H9 (cell line): ENCODE results near the gene PLCD3. TPM values are rescaled to one million over a fixed set of nuclear protein-coding genes. Genes with fewer than 3 reads are reported as not detected.

Source experiments
- DNase-seq: peaks from one replicate; pipeline ENCODE4 v3.0.0-alpha.2; 2017
- H2AFZ ChIP-seq: one replicate; pipeline ENCODE4 v1.6.1; 2013; ENCODE audit warnings: mild to moderate bottlenecking, low read length, control low read depth, moderate library complexity
- H2AK5ac ChIP-seq: 2 replicates; pipeline ENCODE4 v1.6.1; 2013; ENCODE audit warnings: low read length, control low read depth, mixed read lengths; ENCODE audit not compliant: insufficient read length
- H2BK120ac ChIP-seq: one replicate; pipeline ENCODE4 v1.6.1; 2013; ENCODE audit warnings: low read depth, mild to moderate bottlenecking, low read length, control low read depth, inconsistent platforms; ENCODE audit not compliant: poor library complexity, severe bottlenecking
- H2BK12ac ChIP-seq: 2 replicates; pipeline ENCODE4 v1.6.1; 2013; ENCODE audit warnings: low read length, control low read depth, mixed read lengths, low read depth; ENCODE audit not compliant: insufficient read length
- H2BK15ac ChIP-seq: 2 replicates; pipeline ENCODE4 v1.6.1; 2013; ENCODE audit warnings: low read depth, low read length, control low read depth
- H2BK20ac ChIP-seq: one replicate; pipeline ENCODE4 v1.6.1; 2013; ENCODE audit warnings: low read depth, mild to moderate bottlenecking, low read length, control low read depth, inconsistent platforms; ENCODE audit not compliant: poor library complexity, severe bottlenecking
- H2BK5ac ChIP-seq: 2 replicates; pipeline ENCODE4 v1.6.1; 2013; ENCODE audit warnings: low read length, control low read depth, mixed read lengths; ENCODE audit not compliant: insufficient read length
- H3K14ac ChIP-seq: 2 replicates; pipeline ENCODE4 v1.6.1; 2013; ENCODE audit warnings: low read length, control low read depth; ENCODE audit not compliant: insufficient read depth
- H3K18ac ChIP-seq: 2 replicates; pipeline ENCODE4 v1.6.1; 2013; ENCODE audit warnings: low read depth, mild to moderate bottlenecking, mixed read lengths, low read length, control low read depth; ENCODE audit not compliant: insufficient read length
- H3K23ac ChIP-seq: 2 replicates; pipeline ENCODE4 v1.6.1; 2013; ENCODE audit warnings: low read length, control low read depth, mixed read lengths, low read depth; ENCODE audit not compliant: insufficient read length
- H3K23me2 ChIP-seq: 2 replicates; pipeline ENCODE4 v1.6.1; 2013; ENCODE audit warnings: low read depth, mild to moderate bottlenecking, mixed read lengths, low read length, control low read depth; ENCODE audit not compliant: insufficient read length, poor library complexity, severe bottlenecking
- H3K27ac ChIP-seq: 2 replicates; pipeline ENCODE4 v1.5.1; 2013; ENCODE audit warnings: low read length, control low read depth, mixed read lengths, low read depth; ENCODE audit not compliant: insufficient read length
- H3K27me3 ChIP-seq: 2 replicates; pipeline ENCODE4 v1.6.1; 2013; ENCODE audit warnings: low read length, control low read depth, inconsistent platforms; ENCODE audit not compliant: insufficient read depth
- H3K4ac ChIP-seq: 2 replicates; pipeline ENCODE4 v1.6.1; 2013; ENCODE audit warnings: low read depth, mild to moderate bottlenecking, control low read depth, inconsistent platforms, low read length, moderate library complexity
- H3K4me1 ChIP-seq: 2 replicates; pipeline ENCODE4 v1.6.1; 2013; ENCODE audit warnings: low read length, control low read depth, inconsistent platforms; ENCODE audit not compliant: insufficient read depth
- H3K4me2 ChIP-seq: 2 replicates; pipeline ENCODE4 v1.6.1; 2013; ENCODE audit warnings: low read length, control low read depth, mixed read lengths; ENCODE audit not compliant: insufficient read length, insufficient read depth
- H3K56ac ChIP-seq: 2 replicates; pipeline ENCODE4 v1.6.1; 2013; ENCODE audit warnings: low read depth, mild to moderate bottlenecking, mixed read lengths, low read length, control low read depth; ENCODE audit not compliant: insufficient read length
- H3K79me1 ChIP-seq: 2 replicates; pipeline ENCODE4 v1.6.1; 2013; ENCODE audit warnings: low read depth, mild to moderate bottlenecking, moderate library complexity, low read length, control low read depth, inconsistent platforms; ENCODE audit not compliant: insufficient read depth, poor library complexity, severe bottlenecking
- H3K79me2 ChIP-seq: 2 replicates; pipeline ENCODE4 v1.6.1; 2013; ENCODE audit warnings: low read length, control low read depth, inconsistent platforms; ENCODE audit not compliant: insufficient read depth
- H3K9ac ChIP-seq: 2 replicates; pipeline ENCODE4 v1.6.1; 2013; ENCODE audit warnings: low read length, control low read depth, mixed read lengths; ENCODE audit not compliant: insufficient read length; ENCODE audit errors: extremely low read depth
- H3K9me3 ChIP-seq: one replicate; pipeline ENCODE4 v1.6.1; 2013; ENCODE audit warnings: low read depth, low read length, inconsistent platforms; ENCODE audit not compliant: control insufficient read depth
- H3T11ph ChIP-seq: one replicate; pipeline ENCODE4 v1.6.1; 2013; ENCODE audit warnings: mild to moderate bottlenecking, low read length, control low read depth, inconsistent platforms
- H4K20me1 ChIP-seq: one replicate; pipeline ENCODE4 v1.6.1; 2013; ENCODE audit not compliant: control insufficient read depth, insufficient read length, insufficient read depth
- H4K5ac ChIP-seq: 2 replicates; pipeline ENCODE4 v1.6.1; 2013; ENCODE audit warnings: low read depth, mild to moderate bottlenecking, mixed read lengths, low read length, control low read depth; ENCODE audit not compliant: insufficient read length
- H4K8ac ChIP-seq: replicated peaks from 2 replicates; pipeline ENCODE4 v1.6.1; 2013; ENCODE audit warnings: low read length, control low read depth, mixed read lengths, low read depth; ENCODE audit not compliant: insufficient read length
- H4K91ac ChIP-seq: 2 replicates; pipeline ENCODE4 v1.6.1; 2013; ENCODE audit warnings: low read depth, mild to moderate bottlenecking, moderate library complexity, mixed read lengths, low read length, control low read depth; ENCODE audit not compliant: insufficient read length
- H3K27ac Mint-ChIP-seq, 3 experiments: 2 replicates in 2 of 3; 3 replicates in 1 of 3; pipeline ENCODE4 v1.8.0; 2020 to 2021; ENCODE audit warnings: mixed read lengths in 3 of 3, mild to moderate bottlenecking in 1 of 3, moderate library complexity in 1 of 3
- H3K27me3 Mint-ChIP-seq: 2 replicates; pipeline ENCODE4 v1.8.0; 2021; ENCODE audit warnings: low read depth, mild to moderate bottlenecking, moderate library complexity, mixed read lengths
- H3K36me3 Mint-ChIP-seq, 3 experiments: 2 replicates in 2 of 3; 3 replicates in 1 of 3; pipeline ENCODE4 v1.8.0; 2020 to 2021; ENCODE audit warnings: low read depth in 3 of 3, mixed read lengths in 3 of 3; ENCODE audit not compliant: insufficient read depth in 1 of 3
- H3K4me1 Mint-ChIP-seq, 2 experiments: 2 replicates each; pipeline ENCODE4 v1.8.0; 2020; ENCODE audit warnings: mixed read lengths in 2 of 2
- H3K4me3 Mint-ChIP-seq, 2 experiments: 2 replicates in 1 of 2; 3 replicates in 1 of 2; pipeline ENCODE4 v1.8.0; 2020 to 2021; ENCODE audit warnings: mild to moderate bottlenecking in 2 of 2, mixed read lengths in 2 of 2, moderate library complexity in 1 of 2
- H3K9me3 Mint-ChIP-seq, 2 experiments: 2 replicates in 1 of 2; 3 replicates in 1 of 2; pipeline ENCODE4 v1.8.0; 2020; ENCODE audit warnings: mild to moderate bottlenecking in 2 of 2, mixed read lengths in 2 of 2, moderate library complexity in 1 of 2
- WGBS: extraction: QIAGEN DNeasy Blood & Tissue Kit; methylation state at CpG from one replicate; pipeline ENCODE4 v1.1.7; 2013; ENCODE audit warnings: missing lambda C conversion rate, low lambda C conversion rate, mixed read lengths; ENCODE audit not compliant: insufficient read length; ENCODE audit errors: extremely low coverage; 5-methylcytosine and 5-hydroxymethylcytosine counted together
- total RNA-seq: library from RNA; stranded (reverse); gene quantifications from 2 replicates; pipeline ENCODE4 v1.2.1, GENCODE V29; 2021
- TF ChIP-seq, protein P1 (sequence below): fragments of 200-600 bp; sonication (generic); conservative IDR thresholded peaks from 3 replicates; pipeline ENCODE4 v1.8.0; 2021; ENCODE audit warnings: antibody characterized with exemption, mild to moderate bottlenecking

PLCD3 gene
- total RNA-seq, 1 experiment from 2014 or later, result 41.6 TPM

DNA sequence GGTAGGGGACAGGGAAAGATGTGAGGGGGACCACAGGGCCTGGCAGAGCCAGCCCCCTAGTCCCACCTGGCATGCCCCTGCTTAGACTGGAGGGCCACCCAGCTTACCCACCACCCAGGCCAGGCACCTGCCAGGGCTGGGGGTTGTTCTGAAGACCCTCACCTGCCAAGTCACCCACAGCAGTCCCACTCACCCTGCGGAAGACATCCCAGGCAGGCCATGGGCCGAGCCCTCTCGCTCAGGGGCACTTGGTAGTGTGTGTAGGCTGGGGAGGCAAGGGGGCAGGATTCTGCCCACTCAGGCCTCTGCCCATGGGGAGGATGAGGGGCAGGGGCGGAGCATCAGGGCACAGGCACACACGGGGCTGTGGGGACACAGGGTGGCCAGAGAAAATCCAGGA, 4.0 kb downstream of the PLCD3 start:
- H2BK20ac ChIP-seq, result no peak overlapping the region
- H4K20me1 ChIP-seq, result no peaks in the 10 kb centered on the region
- H3K23ac ChIP-seq, result no peak overlapping the region
- H3K79me1 ChIP-seq, result no peaks in the 10 kb centered on the region
- H3K79me2 ChIP-seq, result no peaks in the 10 kb centered on the region
- no peak overlapping the region for H3K4me2 ChIP-seq
- no peak overlapping the region for H4K8ac ChIP-seq
- no peak overlapping the region for H2BK15ac ChIP-seq
- H3K4me3 Mint-ChIP-seq, result no peak overlapping the region
- H2BK120ac ChIP-seq, result no peak overlapping the region
- no peaks in the 10 kb centered on the region; the same call in 1 of the 2 replicates for H3K27me3 Mint-ChIP-seq
- H4K91ac ChIP-seq, result no peak overlapping the region
- H3K27ac ChIP-seq, result no peak overlapping the region
- no peak overlapping the region for H4K5ac ChIP-seq
- H3K9me3 ChIP-seq, result no peaks in the 10 kb centered on the region
- H3K23me2 ChIP-seq, result peaks cover 7% of the 10 kb centered on the region
- no peaks in the 10 kb centered on the region; the same call in 1 of the 2 replicates for H3K4me1 ChIP-seq
- no peaks in the 10 kb centered on the region; a peak in 1 of 7 replicates for H3K36me3 Mint-ChIP-seq
- H2BK5ac ChIP-seq, result no peak overlapping the region
- no peak overlapping the region for H3K4ac ChIP-seq
- H3K27ac Mint-ChIP-seq, result peak overlapping the region in 1 of 3 experiments; percentile 97; a peak in 2 of 7 replicates
- H2BK12ac ChIP-seq, result peak overlapping the region; percentile 21
- no peak overlapping the region for H3K56ac ChIP-seq
- no peaks in the 10 kb centered on the region for H3K9me3 Mint-ChIP-seq
- H3K9ac ChIP-seq, result no peak overlapping the region
- no peak for DNase-seq
- H2AFZ ChIP-seq, result no peak overlapping the region
- no peak overlapping the region for H3T11ph ChIP-seq
- TF ChIP-seq, protein P1, sequence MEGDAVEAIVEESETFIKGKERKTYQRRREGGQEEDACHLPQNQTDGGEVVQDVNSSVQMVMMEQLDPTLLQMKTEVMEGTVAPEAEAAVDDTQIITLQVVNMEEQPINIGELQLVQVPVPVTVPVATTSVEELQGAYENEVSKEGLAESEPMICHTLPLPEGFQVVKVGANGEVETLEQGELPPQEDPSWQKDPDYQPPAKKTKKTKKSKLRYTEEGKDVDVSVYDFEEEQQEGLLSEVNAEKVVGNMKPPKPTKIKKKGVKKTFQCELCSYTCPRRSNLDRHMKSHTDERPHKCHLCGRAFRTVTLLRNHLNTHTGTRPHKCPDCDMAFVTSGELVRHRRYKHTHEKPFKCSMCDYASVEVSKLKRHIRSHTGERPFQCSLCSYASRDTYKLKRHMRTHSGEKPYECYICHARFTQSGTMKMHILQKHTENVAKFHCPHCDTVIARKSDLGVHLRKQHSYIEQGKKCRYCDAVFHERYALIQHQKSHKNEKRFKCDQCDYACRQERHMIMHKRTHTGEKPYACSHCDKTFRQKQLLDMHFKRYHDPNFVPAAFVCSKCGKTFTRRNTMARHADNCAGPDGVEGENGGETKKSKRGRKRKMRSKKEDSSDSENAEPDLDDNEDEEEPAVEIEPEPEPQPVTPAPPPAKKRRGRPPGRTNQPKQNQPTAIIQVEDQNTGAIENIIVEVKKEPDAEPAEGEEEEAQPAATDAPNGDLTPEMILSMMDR, result no peak
- H2AK5ac ChIP-seq, result no peak overlapping the region
- no CpG with 5 or more reads among the region's 5 CpGs for WGBS
- H3K18ac ChIP-seq, result no peak overlapping the region
- peaks cover 32 to 37% of the 10 kb centered on the region in 2 experiments for H3K4me1 Mint-ChIP-seq
- H3K14ac ChIP-seq, result no peak overlapping the region
- no peaks in the 10 kb centered on the region for H3K27me3 ChIP-seq
